Erythroblast (primary cell): ENCODE data around the gene SH3GL1.

Experiments used
- GATA1 ChIP-seq: IDR thresholded peaks from 2 replicates; pipeline ENCODE4 v1.6.1; 2011; ENCODE audit warnings: low read depth, mild to moderate bottlenecking, control low read depth, low read length, moderate library complexity
- POLR2A ChIP-seq: IDR thresholded peaks from 2 replicates; pipeline ENCODE4 v1.6.1; 2011; ENCODE audit warnings: mild to moderate bottlenecking, low read length

GRCh38 chr19:4366666-4367335, 33.5 kb downstream of the SH3GL1 start:
- TF ChIP-seq POLR2A (no peak), GATA1 (no peak)
